Mucosa of gallbladder (tissue), 1 donor: ENCODE measurements around the gene SMARCC1. TPM values are rescaled to one million over a fixed set of nuclear protein-coding genes. Genes with fewer than 3 reads are reported as not detected.

Experiments used
- DNase-seq: peaks from one replicate; pipeline ENCODE4 v3.0.0-alpha.2; 2020; ENCODE audit warnings: low spot score
- total RNA-seq: library from RNA; stranded (reverse); gene quantifications from one replicate; pipeline ENCODE4 v1.2.1, GENCODE V29; 2021
- donor health status: DM: no; HTN: no; CAD: no.

SMARCC1 gene
- total RNA-seq, 1 donor from 2014 or later, result 68.7 TPM

DNA sequence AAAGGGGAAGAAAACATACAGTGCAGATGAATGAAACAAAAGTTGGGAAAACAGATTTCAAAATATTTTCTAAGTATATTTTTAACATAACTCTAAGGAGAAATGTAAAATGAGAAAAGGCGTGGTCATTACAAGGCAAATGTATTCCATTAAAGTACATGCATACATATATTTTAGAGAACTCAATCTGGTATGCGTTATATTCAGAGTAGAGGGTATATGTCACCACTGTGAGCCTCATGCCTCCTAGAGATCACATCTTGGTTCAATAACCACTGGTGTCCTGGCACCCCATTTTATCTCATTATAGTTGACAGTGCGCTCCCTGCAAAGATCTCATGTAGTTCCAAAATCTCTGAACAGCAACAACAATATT is 77.5 kb downstream of the SMARCC1 start:
- DNase-seq, result no peak

- no peak for DNase-seq
These were observed 80.3 kb downstream of the SMARCC1 start for GRCh38 chr3:47701388-47701787.

DNA sequence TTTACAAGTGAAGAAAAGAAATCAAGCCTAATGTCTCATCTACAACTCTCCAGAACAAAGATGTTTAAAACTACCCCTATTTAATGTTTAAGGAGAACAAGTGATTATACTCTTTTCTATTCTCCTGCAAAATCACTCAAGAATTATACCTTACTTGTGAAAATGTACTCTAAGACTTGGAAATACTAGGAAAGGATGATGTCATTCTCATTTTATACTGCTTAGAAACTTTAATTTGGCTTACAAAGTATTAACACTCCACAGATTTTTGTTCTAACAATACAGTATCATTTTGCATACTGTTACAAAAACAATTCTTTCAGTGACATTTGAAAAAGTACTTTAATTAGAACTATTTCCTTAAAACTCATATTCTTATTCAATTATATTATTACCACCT is 89.5 kb downstream of the SMARCC1 start:
- no peak for DNase-seq

DNA sequence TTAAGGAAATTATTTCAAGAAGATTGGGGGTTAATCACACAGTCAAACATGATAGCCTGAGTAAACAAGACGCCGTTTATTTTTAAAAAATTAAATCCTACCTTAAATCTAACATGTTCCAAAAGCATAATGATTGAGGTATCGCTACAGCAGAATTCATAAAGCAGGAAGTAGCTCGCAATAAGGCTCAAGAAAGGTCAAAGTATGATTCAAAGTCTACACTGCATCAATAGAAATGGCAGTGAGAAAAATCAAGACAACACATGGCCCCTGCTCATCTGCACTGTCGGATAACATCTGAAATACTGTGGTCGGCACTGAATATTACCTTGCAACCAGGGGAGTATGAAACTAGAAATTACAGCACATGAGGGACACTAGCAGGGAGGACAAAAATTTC is 93.2 kb downstream of the SMARCC1 start:
- DNase-seq, result no peak

DNA sequence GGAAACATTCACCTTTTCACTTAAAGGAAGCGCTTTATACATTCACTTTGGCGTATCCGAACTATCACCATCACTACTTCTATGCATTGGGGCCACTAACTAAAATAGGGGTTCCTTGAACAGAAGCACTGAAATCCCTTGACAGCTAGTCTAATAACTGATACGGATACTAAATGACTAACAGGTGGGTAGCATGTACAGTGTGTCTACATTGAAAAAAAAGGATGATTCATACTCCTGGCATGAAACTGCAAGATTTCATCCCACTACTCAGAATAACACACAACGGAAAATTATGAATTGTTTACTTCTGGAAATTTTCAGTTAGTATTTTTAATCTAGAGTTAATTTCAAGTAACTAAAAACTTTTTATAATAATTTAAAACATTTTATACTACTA is 96.7 kb downstream of the SMARCC1 start:
- no peak for DNase-seq

- DNase-seq, result no peak
These were observed 100.7 kb downstream of the SMARCC1 start for GRCh38 chr3:47681016-47681415.

GRCh38 chr3:47678446-47679338 is 103.0 kb downstream of the SMARCC1 start:
- DNase-seq, result no peak

DNA sequence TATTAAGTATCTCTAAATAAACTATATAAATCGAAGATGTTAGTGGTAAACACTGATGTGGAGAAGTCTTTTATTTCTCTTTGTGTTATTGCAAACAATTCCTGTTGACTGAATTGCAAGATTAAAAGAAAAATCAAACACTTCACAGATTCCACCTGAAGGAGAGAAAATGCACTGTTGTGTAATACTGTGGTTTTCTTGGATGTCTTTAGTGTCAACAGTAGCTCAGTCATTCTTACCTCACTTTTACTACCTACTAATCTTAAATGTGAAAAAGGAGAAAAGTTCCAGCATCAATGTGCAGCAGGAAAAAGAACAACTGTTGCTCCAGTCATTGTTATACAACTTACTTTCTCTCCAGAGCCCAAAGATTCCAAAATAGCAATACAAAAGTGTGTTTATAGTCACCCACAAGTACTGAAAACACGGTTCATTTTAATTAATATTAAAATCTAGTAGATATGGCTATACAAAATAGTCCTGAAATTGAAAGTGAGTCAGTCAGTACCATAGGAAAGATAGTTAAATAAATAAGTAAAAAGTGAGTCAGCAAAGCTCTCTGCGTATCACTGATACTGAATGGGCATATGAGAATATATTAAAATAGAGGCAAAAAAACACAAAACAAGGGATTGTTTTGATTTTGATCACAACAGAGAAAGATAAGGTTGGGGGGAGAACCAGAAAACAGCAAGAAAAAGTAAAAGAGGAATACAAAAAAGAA is 112.5 kb downstream of the SMARCC1 start:
- no peak for DNase-seq

DNA sequence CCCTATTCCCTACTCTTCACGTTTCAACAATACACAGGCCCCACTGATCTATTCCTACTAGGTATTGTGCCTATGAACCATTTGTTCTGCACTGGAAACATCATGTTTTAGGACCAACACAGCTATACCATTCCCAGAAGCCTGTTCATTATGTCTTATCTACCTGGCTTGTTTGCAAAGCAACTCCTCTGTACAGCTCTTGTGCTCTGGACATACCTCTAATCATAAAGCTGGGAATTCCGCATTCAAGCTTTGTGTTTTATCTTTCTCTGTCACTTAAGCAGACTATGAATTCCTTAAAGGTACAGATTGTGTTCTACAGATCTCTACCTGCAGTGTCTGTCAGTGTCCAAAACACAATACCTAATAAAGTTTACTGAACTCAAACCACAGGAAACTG is 115.6 kb downstream of the SMARCC1 start:
- no peak for DNase-seq

- DNase-seq, result no peak
These were observed 117.2 kb downstream of the SMARCC1 start for GRCh38 chr3:47664519-47664918.

DNA sequence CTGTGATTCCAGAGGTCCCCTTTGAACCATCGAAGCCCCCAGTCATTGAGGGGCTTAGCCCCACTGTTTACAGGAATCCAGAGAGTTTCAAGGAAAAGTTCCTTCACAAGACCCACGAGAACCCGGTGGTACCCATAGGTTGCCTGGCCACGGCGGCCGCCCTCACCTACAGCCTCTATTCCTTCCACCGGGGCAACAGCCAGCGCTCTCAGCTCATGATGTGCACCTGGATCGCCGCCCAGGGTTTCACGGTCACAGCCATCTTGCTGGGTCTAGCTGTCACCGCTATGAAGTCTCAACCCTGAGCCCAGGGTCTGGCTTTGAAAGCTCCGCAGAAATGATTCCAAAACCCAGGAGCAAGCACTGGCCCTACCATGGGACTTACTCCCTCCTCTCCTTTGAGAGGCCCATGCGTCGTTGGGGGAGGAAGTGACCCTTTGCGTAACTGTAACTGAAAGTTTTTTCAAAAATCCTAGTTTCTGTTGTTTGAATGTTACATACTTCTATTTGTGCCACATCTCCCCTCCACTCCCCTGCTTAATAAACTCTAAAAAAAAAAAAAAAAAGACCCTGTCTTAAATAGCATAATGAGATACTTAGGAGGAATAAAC is 118.0 kb downstream of the SMARCC1 start:
- DNase-seq, result no peak

- DNase-seq, result no peak
These were observed 120.5 kb downstream of the SMARCC1 start for GRCh38 chr3:47661121-47661752.

- no peak for DNase-seq
These were observed 123.2 kb downstream of the SMARCC1 start for GRCh38 chr3:47658444-47658843.

GRCh38 chr3:47652142-47652541 is 129.6 kb downstream of the SMARCC1 start:
- no peak for DNase-seq

- no peak for DNase-seq
These were observed 131.4 kb downstream of the SMARCC1 start for GRCh38 chr3:47650294-47650693.

DNA sequence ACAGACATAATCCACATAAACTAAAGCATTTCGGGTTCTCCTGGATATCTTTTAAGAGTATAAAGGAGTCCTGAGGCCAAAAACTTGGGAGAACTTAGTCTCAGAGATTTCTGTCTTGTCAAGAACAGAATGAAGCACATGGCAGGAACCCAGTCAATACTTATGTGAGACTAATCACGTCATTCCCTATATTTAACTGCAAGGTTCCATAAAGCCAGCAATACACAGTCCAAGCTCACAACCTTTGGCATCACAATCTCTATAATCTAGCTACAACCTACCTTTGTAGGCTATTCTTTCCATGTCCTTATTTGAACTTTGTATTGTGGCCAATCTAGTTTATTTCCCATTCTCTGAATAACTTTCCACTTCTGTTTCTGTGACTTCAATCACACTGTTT is 134.1 kb downstream of the SMARCC1 start:
- no peak for DNase-seq

GRCh38 chr3:47646362-47646761 is 135.3 kb downstream of the SMARCC1 start:
- no peak for DNase-seq

DNA sequence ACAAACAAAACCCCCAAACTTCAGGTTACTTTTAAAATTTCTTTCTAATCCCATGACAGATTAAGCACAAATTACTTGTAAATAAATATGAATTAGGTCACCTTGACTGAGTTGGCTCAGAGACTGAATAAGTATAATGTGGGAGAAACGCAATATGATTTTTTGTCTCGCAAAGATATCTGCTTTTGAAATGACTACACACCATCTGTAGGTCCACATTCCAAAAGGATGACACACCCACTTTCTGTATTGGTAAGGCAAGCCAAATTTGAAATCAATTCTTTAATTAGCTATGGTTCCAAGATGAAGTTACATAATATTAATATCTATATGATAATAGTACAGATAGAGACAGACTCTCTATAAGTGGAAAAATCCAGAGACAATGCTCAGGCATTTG is 136.1 kb downstream of the SMARCC1 start:
- no peak for DNase-seq

GRCh38 chr3:47643092-47643491 is 138.6 kb downstream of the SMARCC1 start:
- DNase-seq, result no peak

GRCh38 chr3:47641739-47642138 is 140.0 kb downstream of the SMARCC1 start:
- DNase-seq, result no peak

GRCh38 chr3:47636921-47637320 is 144.8 kb downstream of the SMARCC1 start:
- no peak for DNase-seq

DNA sequence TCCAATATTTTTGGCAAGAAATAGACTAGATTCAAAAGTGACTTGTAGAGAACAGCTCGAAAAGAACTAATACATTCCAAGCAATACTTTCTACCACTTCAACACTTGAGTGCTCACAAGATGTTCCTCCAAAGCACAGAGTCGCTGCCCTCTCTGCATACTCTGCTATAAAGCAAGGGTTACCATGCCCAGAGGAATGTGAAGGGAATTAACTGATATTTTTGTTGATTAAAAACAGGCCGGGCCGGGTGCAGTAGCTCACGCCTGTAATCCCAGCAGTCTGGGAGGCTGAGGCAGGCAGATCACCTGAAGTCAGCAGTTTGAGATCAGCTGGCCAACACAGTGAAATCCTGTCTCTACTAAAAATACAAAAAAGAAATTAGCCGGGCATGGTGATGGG is 145.5 kb downstream of the SMARCC1 start:
- no peak for DNase-seq
